Muscle layer of duodenum (tissue), 2 donors: ENCODE data around the gene ANKS1B.

Experiments used
- H3K27ac ChIP-seq: one replicate; pipeline ENCODE4 v1.7.0; 2013; ENCODE audit warnings: mild to moderate bottlenecking, low read length
- H3K27me3 ChIP-seq: one replicate; pipeline ENCODE4 v1.7.0; 2013; ENCODE audit warnings: low read depth, mild to moderate bottlenecking, control low read depth, low read length
- H3K36me3 ChIP-seq, 2 donors: one replicate each; pipeline ENCODE4 v1.7.0; 2013; ENCODE audit warnings: low read length in 2 of 2, control low read depth in 1 of 2, mild to moderate bottlenecking in 1 of 2; ENCODE audit not compliant: insufficient read depth in 2 of 2, control insufficient read depth in 1 of 2
- H3K4me1 ChIP-seq, 2 donors: one replicate each; pipeline ENCODE4 v1.7.0; 2013; ENCODE audit warnings: low read length in 2 of 2, mild to moderate bottlenecking in 2 of 2, control low read depth in 1 of 2, moderate library complexity in 1 of 2; ENCODE audit not compliant: insufficient read depth in 2 of 2, control insufficient read depth in 1 of 2
- H3K4me3 ChIP-seq, 2 donors: one replicate each; pipeline ENCODE4 v1.7.0; 2013; ENCODE audit warnings: low read length in 2 of 2, low read depth in 1 of 2, mild to moderate bottlenecking in 1 of 2
- H3K9me3 ChIP-seq, 2 donors: one replicate each; pipeline ENCODE4 v1.7.0; 2013; ENCODE audit warnings: low read length in 2 of 2, control low read depth in 1 of 2, mild to moderate bottlenecking in 1 of 2; ENCODE audit not compliant: control insufficient read depth in 1 of 2
- donor health status: healthy.

ANKS1B gene

GRCh38 chr12:98821232-98821631 is 1163.5 kb downstream of the ANKS1B start:
- no peak overlapping the region for H3K4me3 ChIP-seq
- H3K36me3 ChIP-seq = no peaks in the 10 kb centered on the region
- no peaks in the 10 kb centered on the region for H3K27me3 ChIP-seq
- H3K4me1 ChIP-seq = peaks cover 0 to 6% of the 10 kb centered on the region in 2 donors
- no peak overlapping the region for H3K27ac ChIP-seq
- no peaks in the 10 kb centered on the region for H3K9me3 ChIP-seq

DNA sequence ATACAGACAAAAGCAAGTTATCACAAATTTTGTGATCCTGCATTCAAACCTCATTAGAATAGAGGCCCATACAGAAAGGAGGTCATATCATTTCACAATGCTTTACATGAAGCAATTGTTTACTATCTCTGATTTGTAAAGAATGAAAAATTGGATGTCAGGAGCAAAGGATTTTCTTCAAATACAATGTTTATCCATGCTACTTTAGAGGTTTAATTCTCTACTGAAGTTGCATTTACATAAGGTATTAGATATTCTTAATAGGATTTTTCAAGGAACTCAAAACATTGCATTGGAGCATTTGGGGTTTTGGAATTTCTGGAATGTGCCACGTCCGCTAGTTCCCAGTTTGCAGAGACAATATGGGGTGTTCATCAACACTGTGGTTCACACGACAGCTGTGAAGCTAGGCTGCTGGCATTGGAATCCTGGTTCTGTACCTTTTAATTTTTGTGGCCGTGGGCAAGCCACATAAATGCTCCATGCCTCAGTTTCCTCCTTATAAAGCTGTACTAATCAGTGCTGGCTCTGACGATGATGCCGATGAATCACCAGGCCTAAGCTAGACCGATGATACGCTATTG is 1164.8 kb downstream of the ANKS1B start:
- Histone ChIP-seq H3K27ac (no peak overlapping the region), H3K9me3 (no peaks in the 10 kb centered on the region), H3K4me3 (no peak overlapping the region), H3K36me3 (no peaks in the 10 kb centered on the region), H3K27me3 (no peaks in the 10 kb centered on the region), H3K4me1 (peaks cover 0 to 6% of the 10 kb centered on the region in 2 donors)

- H3K9me3 ChIP-seq = no peaks in the 10 kb centered on the region
- no peaks in the 10 kb centered on the region for H3K27me3 ChIP-seq
- peaks cover 0 to 6% of the 10 kb centered on the region in 2 donors for H3K4me1 ChIP-seq
- no peak overlapping the region for H3K4me3 ChIP-seq
- H3K27ac ChIP-seq = no peak overlapping the region
- no peaks in the 10 kb centered on the region for H3K36me3 ChIP-seq
Measured at GRCh38 chr12:98819071-98819470, 1165.7 kb downstream of the ANKS1B start.

- Histone ChIP-seq H3K9me3 (no peaks in the 10 kb centered on the region), H3K27ac (no peak overlapping the region), H3K27me3 (no peaks in the 10 kb centered on the region), H3K4me1 (peaks cover 0 to 6% of the 10 kb centered on the region in 2 donors), H3K4me3 (no peak overlapping the region), H3K36me3 (no peaks in the 10 kb centered on the region)
Measured at GRCh38 chr12:98818239-98818638, 1166.5 kb downstream of the ANKS1B start.

DNA sequence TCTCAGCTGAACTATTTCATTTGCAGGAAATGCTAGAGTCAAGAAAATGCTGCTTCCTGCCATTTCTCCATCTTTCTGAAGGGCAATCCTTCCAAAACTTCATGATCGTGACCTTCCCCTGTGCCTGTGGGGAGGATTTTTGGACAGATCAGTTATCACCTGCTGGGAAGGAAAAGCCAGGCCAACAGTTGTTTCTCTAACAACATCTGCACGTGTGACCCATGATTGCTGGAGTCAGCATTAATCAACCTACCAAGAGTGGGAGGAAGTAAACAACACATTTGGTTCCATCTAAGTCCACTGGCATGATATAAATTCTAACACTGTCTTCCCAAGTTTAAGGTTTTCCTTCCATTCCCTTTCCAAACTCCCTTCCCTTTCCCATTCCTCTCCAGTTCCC is 1167.0 kb downstream of the ANKS1B start:
- no peak overlapping the region for H3K27ac ChIP-seq
- H3K27me3 ChIP-seq = no peaks in the 10 kb centered on the region

DNA sequence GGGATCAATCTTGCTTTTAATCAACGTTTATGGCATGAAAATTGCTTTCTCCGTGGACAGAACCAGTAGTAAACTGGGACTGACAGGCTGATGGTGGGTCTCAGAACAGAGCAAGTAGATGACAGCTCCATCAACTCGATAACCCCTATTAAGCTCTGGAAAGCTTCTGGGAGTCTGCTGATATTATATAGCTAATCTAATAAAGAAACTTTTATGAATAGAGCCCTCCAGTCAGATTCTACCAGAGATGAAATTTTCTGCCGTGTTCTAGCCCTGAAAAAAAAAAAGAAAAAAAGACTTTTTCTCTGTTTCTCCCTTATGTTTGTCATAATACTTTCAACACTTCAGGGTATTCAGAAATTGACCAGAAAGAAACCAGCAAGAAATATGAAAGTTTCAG is 1168.0 kb downstream of the ANKS1B start:
- H3K36me3 ChIP-seq = no peaks in the 10 kb centered on the region
- no peak overlapping the region for H3K27ac ChIP-seq
- peaks cover 0 to 2% of the 10 kb centered on the region in 2 donors for H3K4me1 ChIP-seq
- H3K27me3 ChIP-seq = no peaks in the 10 kb centered on the region
- H3K4me3 ChIP-seq = no peak overlapping the region
- H3K9me3 ChIP-seq = no peaks in the 10 kb centered on the region

More for the DNA sequence above, 1167.0 kb downstream of the ANKS1B start:
- Histone ChIP-seq H3K36me3 (no peaks in the 10 kb centered on the region), H3K4me1 (peaks cover 0 to 6% of the 10 kb centered on the region in 2 donors), H3K9me3 (no peaks in the 10 kb centered on the region), H3K4me3 (no peak overlapping the region)

GRCh38 chr12:98814254-98814653 is 1170.5 kb downstream of the ANKS1B start:
- no peak overlapping the region for H3K4me3 ChIP-seq
- no peak overlapping the region for H3K27ac ChIP-seq
- no peaks in the 10 kb centered on the region for H3K9me3 ChIP-seq
- no peaks in the 10 kb centered on the region for H3K4me1 ChIP-seq
- no peaks in the 10 kb centered on the region for H3K36me3 ChIP-seq
- H3K27me3 ChIP-seq = no peaks in the 10 kb centered on the region

- no peaks in the 10 kb centered on the region for H3K36me3 ChIP-seq
- H3K4me3 ChIP-seq = no peak overlapping the region
- no peaks in the 10 kb centered on the region for H3K4me1 ChIP-seq
- no peaks in the 10 kb centered on the region for H3K27me3 ChIP-seq
- H3K27ac ChIP-seq = no peak overlapping the region
- H3K9me3 ChIP-seq = no peaks in the 10 kb centered on the region
Measured at GRCh38 chr12:98812225-98812624, 1172.5 kb downstream of the ANKS1B start.

DNA sequence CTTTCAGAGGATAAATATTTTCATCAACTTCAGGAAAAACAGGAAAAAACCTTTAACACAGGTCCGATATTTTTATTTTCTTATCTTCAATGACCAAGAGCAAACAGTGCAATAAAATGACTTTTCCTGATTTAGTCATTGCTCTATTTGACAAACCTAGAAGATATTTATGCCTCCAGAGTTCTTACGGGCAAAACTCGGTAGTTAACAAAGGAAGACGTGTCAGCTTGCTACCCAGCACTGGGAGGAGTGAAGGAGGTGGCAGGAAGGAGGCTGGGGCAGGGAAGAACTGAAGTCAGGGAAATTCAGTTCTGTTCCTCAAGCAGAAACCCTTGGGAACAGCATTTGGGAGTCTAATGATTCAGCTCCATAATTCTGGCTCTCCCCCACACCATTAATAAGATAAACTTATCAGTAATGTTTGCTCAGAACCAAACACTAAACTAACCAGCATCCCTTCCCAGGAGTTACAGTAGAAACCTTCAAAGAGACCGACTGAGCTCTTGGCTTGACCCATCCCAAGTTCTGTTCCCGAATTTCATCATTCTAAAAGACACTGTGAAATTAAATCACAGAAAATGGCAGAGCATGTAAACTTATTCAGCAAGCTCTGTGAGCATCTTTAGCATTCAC is 1176.4 kb downstream of the ANKS1B start:
- H3K4me1 ChIP-seq = no peaks in the 10 kb centered on the region
- H3K27ac ChIP-seq = no peak overlapping the region
- no peaks in the 10 kb centered on the region for H3K27me3 ChIP-seq
- H3K36me3 ChIP-seq = no peaks in the 10 kb centered on the region
- no peak overlapping the region for H3K4me3 ChIP-seq
- H3K9me3 ChIP-seq = no peaks in the 10 kb centered on the region

DNA sequence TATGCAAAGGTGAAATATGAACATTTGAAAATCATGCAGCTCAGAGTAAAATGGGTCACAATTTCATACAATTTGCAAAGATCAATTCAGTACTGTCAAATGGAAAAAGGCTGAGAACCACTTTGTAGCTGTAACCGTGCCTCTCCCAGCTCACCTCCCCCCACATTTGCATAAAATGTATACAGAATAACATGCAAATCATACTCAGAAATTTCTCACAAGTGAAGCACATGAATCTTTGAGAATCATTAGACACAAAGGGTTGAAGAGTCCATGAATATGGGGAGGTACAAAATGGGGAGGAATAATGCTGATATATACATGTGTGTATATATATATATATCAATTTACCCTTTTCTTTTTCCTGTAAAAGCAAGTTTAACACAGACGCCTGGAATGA is 1177.5 kb downstream of the ANKS1B start:
- Histone ChIP-seq H3K36me3 (no peaks in the 10 kb centered on the region), H3K4me3 (no peak overlapping the region), H3K27ac (no peak overlapping the region), H3K9me3 (no peaks in the 10 kb centered on the region), H3K27me3 (no peaks in the 10 kb centered on the region), H3K4me1 (no peaks in the 10 kb centered on the region)

DNA sequence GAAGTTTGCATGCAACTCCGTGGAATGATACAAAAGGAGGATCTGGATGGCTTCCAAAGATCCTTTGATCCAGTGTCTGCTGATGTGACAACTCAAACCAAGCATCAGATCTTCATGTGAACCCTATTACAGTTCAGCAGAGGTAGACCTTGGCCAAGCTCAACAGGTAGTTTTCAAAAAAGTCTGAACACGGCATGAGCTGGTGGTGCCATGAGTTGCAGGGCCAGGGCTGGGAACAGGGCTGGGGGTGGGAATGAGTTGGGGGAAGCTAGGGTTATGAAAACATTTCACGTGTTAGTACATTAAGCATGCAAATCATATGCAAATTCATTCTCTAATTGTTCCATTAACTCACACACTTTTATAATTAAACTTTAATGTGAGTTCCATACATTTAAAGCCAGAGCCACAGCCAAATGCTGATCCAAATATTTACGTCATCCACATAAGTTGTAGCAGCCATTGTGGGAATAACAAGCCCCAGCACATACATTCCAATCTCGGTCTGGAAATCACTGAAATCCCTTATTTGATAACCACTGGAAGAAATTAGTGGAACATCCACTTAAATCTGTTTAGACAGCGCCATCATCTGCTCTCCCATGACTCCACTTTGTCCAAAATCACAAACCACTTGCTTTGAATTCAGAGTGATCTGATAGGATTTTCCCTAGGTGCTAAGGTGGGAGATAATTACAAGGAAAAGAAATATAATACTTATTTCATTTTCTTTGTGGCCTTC is 1181.1 kb downstream of the ANKS1B start:
- no peak overlapping the region for H3K27ac ChIP-seq
- H3K36me3 ChIP-seq = no peaks in the 10 kb centered on the region
- no peaks in the 10 kb centered on the region for H3K27me3 ChIP-seq
- H3K4me3 ChIP-seq = no peak overlapping the region
- no peaks in the 10 kb centered on the region for H3K9me3 ChIP-seq
- H3K4me1 ChIP-seq = no peaks in the 10 kb centered on the region
